Measurements from ENCODE around the gene RNU1-2.
"Not testable (repeated sequence)": the region's sequence is repeated elsewhere in the genome, so short reads cannot be mapped to it uniquely, and the experiment has no call there.

Gene RNU1-2

DNA sequence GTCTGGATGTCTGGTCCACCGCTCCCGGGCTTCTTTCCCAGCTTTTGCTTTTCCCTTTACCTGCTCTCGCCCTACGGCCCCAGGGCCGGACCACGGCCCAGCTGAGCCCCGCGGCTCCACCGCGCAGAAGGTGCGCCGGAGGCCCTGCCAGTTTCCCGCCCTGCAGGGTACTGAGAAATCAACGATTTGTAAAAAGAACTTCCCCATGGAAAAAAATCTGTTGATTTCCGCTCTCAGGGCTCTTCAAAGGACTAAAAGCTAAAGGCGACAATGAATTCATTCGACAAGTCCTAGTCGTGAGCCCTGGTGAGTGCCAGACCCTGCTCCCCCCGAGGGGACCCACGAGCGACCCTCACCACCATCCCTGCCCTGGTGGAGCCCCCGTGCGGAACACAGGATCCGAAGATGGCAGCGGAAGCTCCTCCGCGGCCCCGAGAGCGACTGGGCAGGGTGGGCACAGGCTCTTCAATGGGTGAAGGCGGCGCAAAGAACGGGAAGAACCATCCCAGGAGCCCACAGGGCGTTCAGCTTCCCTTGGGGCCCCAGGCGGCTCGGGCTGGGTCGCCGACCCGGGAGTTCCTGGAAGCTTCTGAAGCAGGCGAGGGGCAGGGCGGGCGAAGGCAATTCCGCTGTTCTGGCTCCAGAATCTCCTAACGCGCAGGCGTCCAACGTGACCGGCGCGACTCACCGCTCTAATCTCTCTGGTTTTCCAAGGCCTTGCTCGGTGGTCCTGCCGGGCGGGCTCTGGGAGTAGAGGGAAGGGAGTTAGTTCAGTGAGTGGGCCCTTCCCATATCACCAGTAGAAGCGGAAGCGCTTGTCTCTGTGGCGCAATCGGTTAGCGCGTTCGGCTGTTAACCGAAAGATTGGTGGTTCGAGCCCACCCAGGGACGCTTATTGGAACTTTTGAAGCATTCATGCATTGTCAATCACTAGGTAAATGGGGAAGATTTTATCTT lies 6.6 kb upstream of the RNU1-2 start:
- peak; percentile 77 to 85 (median 81) for DNase-seq

DNA sequence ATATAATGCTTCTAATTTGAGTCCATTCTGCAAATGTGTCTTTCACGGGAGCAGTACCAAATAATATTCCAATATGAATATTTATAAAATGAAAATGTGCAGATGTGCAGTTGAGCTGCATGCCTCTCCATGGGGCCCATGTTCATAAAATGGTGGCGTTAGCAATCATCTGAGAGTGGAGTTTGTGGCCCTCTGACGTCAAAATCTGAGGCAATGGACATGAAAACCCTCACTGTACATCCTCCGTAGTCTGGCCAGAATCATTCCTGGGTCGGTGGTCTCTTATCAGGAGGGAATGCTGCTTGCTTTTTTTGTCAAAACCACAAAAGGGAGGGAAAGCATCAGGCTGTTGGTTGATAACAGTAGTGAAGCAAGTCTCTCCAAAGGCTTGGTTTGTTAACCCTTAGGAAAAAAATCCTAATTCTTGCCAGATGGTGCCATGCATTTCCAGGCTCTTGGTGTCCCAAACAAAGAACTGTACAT lies 5.2 kb upstream of the RNU1-2 start:
- DNase-seq = not testable (repeated sequence)

DNA sequence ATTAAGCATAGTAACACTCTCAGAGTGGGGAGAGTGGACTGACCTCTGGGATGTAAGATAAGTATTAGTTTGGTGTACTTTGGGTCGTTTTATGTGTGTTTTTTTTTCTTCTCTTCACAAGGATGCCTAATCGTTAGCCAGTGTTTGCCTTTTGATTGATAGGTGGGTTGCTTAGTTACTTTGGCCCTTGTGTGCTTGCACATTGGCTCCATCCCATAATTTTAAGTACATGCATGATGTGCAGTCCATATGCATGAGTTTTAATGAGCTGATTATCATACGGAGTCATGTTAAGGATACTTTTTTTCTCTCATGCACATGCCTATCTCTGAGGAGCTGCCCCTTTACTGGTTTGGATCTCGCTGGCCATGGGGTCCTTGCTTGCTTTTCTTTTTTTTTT lies 4.7 kb upstream of the RNU1-2 start:
- DNase-seq = not testable (repeated sequence)

DNA sequence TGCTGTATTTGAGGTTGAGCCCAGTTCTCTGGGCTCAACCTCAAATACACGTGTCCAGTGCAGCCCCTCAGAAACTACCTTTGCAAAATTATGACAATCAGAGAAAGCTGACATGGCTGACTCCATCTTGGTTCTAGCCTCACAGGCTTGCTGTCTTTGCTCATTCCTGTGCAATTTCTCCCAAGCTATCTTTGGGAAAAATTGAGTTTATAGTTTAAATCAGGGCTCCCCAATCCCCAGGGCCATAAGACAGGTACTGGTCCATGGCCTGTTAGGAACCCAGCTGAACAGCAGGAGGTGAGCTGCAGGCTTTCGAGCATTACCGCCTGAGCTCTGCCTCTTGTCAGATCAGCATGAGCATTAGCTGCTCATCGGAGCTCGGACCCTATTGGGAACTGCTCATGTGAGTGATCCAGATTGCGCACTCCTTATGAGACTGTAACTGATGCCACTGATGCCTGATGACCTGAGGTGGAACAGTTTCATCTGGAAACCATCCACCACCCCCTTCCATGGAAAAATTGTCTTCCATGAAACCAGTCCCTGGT lies 2.7 kb upstream of the RNU1-2 start:
- not testable (repeated sequence) for DNase-seq

DNA sequence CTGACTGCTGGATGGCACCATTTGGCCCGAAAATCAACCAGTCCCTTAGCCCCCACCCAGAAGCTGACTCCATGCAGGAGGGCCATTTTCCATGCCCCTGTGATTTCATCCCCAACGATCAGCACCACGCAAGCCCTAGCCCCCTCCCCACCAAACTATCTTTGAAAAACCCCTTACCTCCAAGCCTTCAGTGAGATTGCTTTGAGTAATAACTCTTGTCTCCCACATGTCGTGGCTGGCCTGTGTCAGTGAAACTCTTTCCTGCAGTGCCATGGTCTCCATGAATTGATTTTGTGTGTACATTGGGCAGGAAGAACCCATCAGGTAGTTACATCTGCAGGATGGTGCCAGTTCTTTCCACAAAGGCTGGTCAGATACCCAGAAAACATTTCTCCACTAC lies 2.0 kb upstream of the RNU1-2 start:
- DNase-seq = not testable (repeated sequence)

DNA sequence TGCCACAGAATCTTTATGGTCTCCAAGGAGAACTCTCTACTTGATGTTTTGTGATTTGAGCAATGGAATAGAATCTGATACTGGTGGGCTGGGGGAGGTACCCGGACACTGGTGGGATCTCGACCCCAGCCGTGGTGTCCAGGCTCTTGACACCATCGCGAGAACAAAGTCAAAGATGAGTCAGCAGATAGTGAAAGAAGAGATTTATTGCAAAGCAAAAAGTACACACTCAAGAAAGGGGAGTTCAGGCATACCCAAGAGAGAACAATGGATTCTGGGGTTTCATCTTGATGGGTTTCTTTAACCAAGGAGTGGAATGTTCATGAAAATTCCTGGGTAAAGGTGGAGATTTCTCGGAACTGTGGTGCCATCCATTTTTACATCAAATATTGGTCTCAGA lies 1.4 kb upstream of the RNU1-2 start:
- DNase-seq = not testable (repeated sequence)

DNA sequence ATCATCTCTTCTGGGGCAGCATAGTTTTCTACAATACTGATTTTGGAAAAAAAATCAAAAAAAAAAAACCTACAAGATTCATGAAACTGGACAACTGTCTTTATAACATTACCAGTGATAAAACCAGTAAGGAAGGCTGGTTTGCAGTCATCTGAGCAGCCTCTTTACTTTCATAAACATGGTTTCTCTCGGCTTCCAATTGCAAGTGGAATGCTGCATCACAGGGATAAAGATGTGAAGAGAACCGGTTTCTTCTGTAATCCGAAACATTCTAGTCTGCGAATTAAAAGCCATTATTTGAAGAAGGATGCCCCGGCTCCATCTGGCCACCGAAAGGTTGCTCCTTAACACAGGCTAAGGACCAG lies 565 bp upstream of the RNU1-2 start:
- DNase-seq = not testable (repeated sequence)

DNA sequence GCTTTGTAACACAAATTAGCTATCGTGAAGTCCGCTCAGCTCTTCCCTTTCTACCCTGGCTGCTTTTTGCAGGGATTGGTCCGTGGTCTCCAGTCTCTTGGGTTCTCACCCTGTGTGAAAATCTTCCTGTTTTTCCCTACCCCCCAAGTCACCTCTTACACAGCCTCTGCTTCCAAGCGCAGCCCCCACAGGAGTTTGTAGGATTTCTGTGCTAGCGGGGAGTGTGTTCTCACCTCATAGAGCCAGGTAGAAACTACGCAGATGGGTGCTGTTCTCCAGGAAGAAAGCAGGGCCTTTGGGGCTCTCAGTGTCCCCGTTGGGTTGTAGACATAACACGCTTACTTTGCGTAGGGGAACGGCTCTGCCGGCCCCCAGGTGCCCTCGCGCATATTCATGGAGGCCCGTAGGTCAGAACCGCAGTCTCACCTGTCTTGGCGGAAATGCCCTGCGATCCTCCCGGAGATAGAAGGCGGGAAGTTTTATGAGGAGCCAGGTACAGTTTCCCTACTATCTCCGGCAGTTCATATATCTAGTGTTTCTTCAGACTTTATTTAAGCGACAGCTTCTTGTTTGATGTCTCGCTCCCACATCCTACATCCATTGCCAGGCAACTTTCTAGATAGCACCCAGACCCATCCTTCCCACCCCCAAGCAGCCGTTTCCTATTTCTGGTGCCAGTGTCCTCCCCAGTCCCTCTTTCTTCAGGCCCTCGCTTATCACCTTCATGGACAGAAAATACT lies 706 bp downstream of the RNU1-2 start:
- DNase-seq = peak; percentile 87 to 91 (median 87)

DNA sequence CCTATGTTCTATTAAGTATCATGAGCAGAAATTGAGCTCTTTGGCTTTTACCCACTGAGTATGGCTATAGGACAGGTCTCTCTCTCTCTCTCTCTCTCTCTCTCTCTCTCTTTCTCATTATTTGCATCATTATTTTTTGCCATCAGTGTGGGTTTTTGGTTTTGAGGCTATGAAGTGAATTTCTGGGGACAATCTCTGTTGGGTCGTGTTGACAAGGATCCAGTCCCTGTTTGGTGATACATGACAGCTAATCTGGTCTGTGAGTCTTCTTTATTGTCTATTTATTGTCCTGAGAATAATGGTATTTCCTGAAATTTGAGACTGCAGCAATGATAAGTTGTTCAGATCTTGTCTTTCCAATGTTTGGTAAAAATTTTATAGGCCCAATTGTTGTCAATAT lies 1.9 kb downstream of the RNU1-2 start:
- not testable (repeated sequence) for DNase-seq

DNA sequence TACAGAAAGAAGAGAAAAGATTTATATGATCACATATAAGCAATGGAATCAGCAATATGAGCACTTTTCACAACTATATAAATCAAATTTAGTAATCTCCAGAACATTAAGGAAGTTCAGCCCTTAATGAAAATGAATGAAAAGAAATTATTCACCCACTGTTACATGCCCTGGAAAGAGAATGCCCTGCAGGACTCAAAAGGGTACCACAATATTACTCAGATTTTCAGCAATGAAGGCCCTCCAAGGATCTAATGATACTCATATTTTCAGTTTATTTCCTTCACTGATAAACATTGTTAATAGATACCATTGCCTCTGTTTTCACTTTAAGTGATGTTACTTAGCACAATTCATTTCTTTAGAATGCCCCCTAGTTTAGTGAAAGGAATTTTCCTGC lies 2.5 kb downstream of the RNU1-2 start:
- DNase-seq = not testable (repeated sequence)

DNA sequence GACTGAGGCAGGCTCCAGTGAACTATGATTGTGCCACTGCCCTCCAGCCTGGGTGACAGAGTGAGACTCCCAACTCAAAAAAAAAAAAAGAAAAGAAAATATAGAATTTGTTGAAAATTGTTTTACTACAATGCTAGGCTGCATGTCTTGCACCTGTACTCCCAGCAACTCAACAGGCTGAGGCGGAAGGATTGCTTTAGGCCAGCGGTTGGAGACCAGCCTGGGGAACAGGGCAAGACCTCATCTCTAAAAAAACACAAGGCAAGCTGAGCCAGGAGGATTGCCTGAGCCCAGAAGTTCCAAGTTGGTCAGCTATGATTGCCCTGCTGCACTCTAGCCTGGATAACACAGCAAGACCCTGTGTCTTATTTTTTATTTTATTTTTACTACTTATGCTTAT lies 3.2 kb downstream of the RNU1-2 start:
- not testable (repeated sequence) for DNase-seq

DNA sequence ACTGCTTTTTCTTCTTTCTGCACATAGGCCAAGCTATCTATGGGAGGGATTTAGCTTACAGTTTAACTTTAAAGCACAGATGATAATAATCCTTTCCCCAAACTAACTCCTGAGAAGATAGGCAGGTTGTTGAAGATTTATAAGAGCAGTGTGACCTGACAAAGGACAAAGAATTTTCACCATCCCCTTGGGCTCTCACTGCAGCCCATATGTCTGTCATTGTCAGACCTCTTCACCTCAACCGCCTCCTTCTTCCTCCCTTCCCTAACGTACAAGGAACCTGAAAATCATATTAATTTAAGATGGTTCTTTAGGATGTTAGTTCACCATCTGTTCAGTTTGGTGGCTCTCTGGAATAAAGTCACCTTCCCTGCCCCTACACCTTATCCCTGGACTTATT lies 5.0 kb downstream of the RNU1-2 start:
- no peak for DNase-seq

DNA sequence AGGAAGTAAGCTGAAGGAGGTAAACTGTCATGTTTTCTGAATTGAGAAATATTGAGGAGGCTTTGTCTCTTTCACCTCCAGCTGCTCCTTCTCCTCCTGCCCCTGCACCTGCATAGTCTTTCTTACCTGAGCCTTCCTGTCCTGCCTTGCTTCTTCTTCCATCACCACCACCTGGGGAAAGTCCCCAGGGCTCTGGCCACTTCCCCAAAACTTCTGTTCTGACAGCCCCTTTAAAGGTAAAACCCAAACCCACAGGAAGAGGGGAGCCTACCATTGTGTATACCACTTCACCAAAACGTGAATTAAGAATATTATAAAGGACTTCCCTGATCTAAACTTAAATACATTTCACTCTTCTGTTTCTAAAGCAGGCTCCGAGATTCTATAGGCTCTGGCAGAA lies 5.6 kb downstream of the RNU1-2 start:
- DNase-seq = not testable (repeated sequence)

DNA sequence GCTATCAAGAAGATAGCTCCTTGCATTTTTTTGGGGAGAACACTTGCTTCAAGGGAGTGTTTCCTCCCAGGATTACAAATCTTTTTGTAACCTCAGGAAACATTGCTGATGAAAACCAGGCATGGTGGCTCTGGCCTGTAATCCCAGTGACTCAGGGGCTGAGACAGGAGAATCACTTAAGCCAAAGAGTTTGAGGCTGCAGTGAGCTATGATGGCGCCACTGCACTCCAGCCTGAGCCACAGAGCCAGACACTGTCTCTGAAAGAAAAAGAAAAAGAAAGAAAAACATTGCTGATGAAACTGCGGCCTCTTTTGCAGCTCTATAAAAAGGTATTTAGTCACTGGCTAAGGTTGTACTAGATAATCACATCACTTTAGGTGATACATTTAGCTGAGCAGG lies 7.3 kb downstream of the RNU1-2 start:
- DNase-seq = peak in 2 of 3 donors; percentile 15 to 41

DNA sequence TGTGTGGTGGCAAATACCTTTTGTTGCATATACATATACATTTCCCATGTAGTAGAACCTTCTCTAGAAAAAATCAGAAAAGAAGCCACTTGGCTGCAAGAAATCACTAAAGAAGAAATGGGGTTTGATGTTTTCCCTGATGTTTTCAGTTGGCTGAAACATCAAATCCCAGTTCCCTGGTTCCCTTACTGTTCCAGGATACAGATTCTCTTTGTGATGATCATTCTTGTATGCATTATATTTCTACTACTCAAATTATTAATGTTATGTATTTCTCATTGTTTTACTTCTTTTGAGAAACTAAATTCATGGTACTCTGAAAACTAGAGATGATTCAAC lies 7.6 kb downstream of the RNU1-2 start:
- no peak for DNase-seq

DNA sequence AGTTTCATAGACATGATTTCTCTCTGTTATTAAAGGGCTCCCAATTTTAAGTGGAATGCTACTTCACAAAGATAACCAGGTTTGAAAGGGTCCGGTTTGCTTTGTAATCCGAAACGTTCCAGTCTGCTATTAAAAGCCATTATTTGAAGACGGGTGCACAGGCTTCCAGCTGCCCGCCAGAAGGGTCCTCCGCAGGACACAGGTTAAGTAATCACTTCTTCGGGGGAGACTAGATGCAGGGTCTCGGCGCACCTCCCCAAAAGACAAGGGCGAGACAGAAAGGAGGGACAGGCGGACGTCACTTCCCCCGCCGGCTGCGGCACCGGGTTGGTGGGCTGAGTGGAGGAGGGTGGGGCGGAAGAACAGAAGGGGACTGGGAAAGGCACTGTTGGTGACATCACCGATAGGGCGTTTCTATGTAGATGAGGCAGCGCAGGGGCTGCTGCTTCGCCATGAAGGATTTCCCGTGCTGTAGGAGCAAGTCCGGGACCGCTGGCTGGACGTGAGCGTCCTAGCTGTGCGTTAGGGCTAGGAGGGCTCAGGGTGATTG lies 8.9 kb downstream of the RNU1-2 start:
- DNase-seq = peak; percentile 96 to 99 (median 98)

DNA sequence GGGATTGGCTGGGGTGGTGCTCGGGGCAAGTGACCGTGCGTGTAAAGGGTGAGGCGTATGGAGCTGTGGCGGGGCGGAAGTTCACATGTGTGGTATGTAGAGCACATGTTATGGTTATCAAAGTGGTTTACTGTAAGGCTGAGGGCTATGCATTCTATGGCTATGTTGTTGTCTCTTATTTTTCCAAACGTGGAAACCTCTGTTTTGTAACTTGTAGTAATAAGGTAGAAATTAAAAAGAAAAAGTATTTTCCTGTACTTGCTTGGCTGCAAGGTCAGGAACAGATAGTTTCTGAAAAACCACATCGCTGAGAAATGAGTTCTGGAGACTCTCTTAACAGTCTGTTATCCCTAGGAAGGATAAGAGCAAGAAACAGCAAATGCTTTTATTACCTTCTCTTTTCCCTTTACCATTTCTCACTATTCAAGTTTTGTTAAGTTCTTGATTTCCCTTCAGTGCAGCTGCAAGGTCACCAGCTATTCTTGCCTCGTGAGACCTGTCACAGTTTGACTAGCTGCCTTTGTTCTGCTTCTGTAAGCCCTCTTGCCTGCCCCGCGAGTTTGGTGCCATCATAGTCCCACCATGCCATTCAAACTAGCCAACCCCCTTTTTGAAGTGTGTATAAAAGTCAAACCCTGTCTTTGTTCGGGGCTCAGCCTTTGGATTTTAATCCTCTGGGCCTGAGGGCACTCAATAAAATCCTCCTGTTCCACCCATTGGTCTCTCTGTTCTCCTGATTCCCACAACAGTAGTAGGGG lies 9.5 kb downstream of the RNU1-2 start:
- peak; percentile 75 to 91 (median 81) for DNase-seq

DNA sequence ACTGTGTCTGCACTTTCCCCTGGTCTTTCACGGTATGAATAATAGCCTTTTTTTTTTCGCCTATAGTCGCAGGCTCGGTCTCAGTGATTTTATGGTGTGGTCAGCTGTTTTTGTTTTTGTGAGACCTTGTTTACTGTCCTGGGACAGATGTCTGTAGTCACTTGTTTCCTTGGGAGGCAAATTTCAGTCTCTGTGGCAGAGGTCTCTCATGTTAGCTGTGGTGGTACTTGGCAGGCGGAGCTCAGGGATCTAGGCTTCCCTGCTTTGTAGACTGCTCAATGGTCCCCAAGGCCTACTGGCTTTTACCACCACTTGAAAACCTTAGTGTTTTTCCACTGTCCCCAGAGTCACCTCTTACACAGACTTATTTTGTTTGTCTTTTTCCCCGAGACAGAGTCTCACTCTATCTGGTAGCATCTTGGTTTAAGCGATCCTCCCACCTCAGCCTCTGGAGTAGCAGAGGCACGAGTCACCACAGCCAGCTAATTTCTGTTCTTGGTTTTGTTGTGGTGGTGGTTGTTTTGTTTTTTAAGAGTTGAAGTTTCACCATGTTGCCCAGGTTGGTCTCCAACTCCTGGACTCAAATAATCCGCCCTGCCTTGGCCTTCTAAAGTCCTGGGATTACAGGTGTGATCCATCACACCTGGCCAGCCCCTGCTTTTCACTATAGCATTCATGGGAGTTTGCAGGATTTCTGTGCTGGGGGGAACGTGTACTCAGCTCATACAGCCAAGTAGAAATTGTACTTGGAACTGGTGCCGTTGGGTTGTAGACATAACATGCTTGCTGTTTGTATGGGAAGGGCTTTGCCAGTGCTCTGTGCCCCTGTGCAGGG lies 10.3 kb downstream of the RNU1-2 start:
- DNase-seq = peak in 1 of 3 donors; percentile 20

DNA sequence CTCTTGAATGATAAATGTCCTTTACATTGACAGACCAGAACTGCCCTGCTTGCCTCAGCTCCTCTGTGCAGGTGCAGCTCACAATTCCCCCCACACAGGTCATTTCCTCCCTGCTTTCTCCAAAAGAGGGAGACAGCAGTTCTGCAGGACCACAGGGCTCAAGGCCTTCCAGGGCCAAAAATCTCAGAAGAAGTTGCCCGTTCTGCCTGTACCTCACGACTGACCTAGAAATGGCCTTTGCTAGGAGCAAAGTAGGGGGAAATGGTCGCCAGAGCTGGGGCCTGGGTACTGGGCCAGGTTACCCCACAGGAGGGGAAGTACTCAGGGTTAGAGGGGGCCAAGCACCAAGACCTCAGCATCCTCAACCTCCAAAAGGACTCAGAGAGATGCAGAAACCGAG lies 11.1 kb downstream of the RNU1-2 start:
- no peak for DNase-seq

DNA sequence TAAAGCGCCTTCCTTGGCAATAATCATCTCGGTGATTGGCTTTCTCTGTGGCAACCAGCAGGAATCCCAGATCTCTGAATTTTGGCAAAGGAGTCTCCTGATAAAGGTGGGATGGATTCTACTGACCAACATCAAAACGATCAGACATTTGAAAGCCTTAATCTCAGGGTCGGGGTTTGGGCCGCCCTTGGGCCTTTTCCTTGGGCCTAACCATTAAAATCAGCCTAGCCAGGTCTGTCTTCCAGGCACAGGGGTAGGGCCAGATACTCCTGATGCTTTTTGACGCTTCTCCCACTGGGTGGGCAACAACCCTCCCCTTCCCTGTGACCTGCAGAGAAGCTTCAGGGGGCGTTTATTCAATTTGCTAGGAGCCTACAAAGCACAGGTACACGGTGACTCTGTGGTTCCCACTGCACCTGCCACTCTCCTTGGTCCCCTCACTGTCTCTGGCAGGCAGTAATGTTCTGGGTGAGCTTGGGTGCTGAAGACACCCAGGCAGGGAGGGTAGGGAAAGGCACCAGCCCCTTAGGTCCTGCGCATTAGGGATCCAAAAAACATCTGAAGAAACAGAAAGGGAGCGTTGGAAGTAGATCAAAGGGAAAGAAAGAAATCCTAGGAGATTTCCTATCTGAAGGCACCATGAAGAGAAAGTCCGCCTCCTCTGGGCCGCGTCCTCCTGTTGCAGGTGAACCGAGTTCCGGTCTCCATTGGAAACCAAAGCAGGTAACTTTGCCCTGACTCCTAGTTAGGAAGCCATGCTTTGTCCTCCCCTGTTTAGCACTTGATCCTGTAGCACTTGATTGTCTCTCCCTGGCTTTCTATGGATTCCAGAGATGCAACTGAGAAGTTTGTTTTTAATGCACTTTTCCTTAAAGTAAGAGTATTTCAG lies 12.3 kb downstream of the RNU1-2 start:
- no peak for DNase-seq
